ENCODE measurements around the gene GATB.

The GATB gene

DNA sequence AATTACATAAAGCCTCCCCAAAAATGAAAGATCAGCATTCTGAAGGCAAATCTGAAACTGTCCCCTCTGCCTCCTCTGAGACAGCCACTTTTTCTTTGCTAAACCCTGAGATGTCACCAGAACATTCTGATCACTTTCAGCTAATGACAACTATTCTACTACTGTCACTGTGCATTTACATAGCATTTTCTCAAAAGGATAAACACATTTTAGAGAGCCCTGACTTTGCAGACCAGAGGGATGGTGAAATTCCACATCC is 72.1 kb downstream of the GATB start:
- H3K4me3 ChIP-seq (ENCODE audit: low read depth, low read length): no peak overlapping the region
- no peak for TF ChIP-seq CTCF (IDR thresholded peaks at IDR 0.05; ENCODE audit: control insufficient read depth, extremely low read depth, insufficient read depth)
- DNase-seq (ENCODE audit: low read depth): no peak

DNA sequence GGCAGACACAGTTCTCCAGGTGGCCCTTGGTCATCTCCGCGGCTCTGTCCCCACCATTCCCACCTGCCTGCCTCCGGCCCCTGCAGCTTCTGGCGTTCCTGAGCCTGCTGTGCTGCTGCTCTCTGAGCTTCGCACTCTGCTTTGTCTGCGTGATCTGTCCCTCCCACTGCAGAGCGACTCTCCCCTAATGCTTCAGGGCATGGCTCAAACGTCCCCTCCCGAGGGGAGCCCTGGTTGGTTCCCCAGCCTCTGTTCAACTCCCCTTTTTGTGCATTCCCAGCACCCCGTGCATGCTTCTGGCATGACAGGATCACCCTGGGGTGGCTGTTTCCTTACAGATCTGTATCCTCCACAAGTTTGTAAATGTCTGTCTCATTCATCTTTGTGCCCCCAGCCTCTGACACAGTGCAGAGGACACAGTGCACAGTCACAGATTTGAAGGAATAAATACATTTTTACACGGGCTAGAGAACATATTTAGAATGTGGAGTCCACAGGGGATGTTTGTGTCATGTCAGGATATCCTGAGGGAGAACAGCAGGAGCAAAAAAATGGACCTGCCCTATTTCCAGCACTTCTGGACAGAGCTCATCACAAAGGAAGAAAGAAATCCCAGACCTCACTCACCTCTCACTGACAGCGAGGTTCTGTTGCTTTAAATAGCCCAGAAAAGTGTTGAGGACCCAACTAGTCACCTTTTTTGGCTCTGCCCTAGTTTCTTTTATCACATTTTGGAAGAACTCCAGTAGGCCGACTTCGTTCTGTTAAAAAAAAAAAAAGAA is 72.6 kb downstream of the GATB start:
- no peak for TF ChIP-seq CTCF (IDR thresholded peaks at IDR 0.05; ENCODE audit: control insufficient read depth, extremely low read depth, insufficient read depth)
- H3K4me3 ChIP-seq (ENCODE audit: low read depth, low read length): no peak overlapping the region
- no peak for DNase-seq (ENCODE audit: low read depth)

DNA sequence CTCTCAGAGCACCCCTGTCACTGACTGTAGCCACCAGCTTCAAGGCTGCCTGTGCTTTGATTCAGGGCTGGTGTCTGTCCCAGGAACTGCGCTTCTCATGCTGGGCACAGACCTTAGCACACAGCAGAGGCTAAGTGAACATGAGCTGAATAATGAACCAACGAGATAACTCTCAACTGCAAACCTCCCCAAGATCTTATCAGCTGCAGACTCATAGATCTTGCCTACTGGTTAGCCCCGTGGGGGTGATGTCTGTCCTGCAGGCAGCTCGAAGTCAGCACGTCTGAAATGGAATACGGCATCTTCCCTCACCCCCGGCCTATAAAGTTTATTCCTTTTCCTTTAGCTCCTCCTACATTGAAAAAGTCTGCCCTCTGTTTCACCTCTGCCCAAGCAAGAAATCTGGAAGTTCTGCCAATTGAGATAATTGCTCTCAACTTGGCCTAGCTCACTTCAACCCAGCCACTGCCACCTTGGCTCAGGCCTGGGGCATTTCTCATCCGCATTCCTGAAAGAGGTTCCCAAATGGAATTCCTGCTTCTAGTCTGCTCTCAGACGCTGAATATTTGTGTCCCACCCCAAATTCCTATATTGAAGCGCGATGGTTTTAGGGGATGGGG is 73.7 kb downstream of the GATB start:
- DNase-seq (ENCODE audit: low read depth): no peak
- TF ChIP-seq CTCF (IDR thresholded peaks at IDR 0.05; ENCODE audit: control insufficient read depth, extremely low read depth, insufficient read depth): no peak
- no peak overlapping the region for H3K4me3 ChIP-seq (ENCODE audit: low read depth, low read length)

GRCh38 chr4:151685303-151685702 is 75.5 kb downstream of the GATB start:
- TF ChIP-seq CTCF (IDR thresholded peaks at IDR 0.05; ENCODE audit: control insufficient read depth, extremely low read depth, insufficient read depth): no peak
- no peak overlapping the region for H3K4me3 ChIP-seq (ENCODE audit: low read depth, low read length)
- DNase-seq (ENCODE audit: low read depth): no peak

- no peak for TF ChIP-seq CTCF (IDR thresholded peaks at IDR 0.05; ENCODE audit: control insufficient read depth, extremely low read depth, insufficient read depth)
- no peak for DNase-seq (ENCODE audit: low read depth)
Measured at GRCh38 chr4:151681085-151681484, 79.7 kb downstream of the GATB start.

GRCh38 chr4:151679231-151679630 is 81.6 kb downstream of the GATB start:
- TF ChIP-seq CTCF (IDR thresholded peaks at IDR 0.05; ENCODE audit: control insufficient read depth, extremely low read depth, insufficient read depth): no peak
- no peak for DNase-seq (ENCODE audit: low read depth)
- H3K4me3 ChIP-seq (ENCODE audit: low read depth, low read length): no peak overlapping the region

More at GRCh38 chr4:151681085-151681484, 79.7 kb downstream of the GATB start:
- H3K4me3 ChIP-seq (ENCODE audit: low read depth, low read length): no peak overlapping the region
